AG09309 (cell line): ENCODE measurements around the gene RAPGEF5.

Experiments used
- DNase-seq: peaks from one replicate; pipeline ENCODE4 v3.0.0-alpha.2; 2010; ENCODE audit warnings: low read depth
- H3K4me3 ChIP-seq: 2 replicates; pipeline ENCODE4 v1.5.1; 2011; ENCODE audit warnings: mild to moderate bottlenecking, low read depth, low read length, moderate library complexity; ENCODE audit not compliant: control insufficient read depth
- CTCF ChIP-seq: IDR thresholded peaks from 2 replicates; pipeline ENCODE4 v1.5.1; 2011; ENCODE audit warnings: mild to moderate bottlenecking, low read depth, low read length, inconsistent platforms; ENCODE audit not compliant: insufficient read depth, control insufficient read depth; ENCODE audit errors: missing control alignments

Gene RAPGEF5

DNA sequence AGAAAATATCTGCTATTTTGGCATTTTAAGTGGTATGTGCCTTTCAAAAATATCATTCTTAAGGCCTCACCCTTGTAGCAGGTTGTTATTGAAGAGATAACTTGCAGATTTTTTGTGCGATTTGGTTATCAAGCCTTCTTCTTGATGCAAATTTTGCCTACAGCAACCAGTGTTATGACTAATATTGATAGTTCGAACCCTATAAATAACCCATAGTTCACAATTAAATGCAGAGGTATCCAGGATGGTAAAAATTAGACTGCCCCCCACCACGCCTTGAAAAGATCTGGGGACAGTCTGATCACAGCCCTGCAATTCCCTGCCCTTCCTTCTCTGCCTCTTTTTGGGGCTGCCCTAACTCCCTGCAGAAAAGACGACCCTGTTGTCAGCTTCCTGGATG is 28.4 kb upstream of the RAPGEF5 start:
- no peak for DNase-seq
- TF ChIP-seq CTCF: no peak
- no peak overlapping the region for H3K4me3 ChIP-seq

DNA sequence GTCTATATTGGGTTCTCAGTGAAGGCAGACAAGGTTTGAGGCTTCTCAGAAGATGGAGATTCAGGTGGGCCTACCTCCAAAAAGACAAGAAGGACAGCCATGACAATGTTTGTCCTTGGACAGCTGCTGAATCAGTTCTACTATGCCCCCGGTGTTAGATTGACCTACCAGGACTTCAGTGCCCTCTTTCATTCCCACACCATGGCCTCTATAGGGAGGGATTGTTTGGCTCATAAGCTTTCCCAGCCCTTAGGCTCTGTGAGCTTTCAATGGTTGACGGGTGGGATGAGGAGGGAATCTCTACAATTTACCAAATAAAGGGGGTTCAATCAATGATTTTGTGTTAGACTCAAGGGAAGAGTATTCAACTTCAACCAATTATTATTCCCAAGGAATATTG is 23.4 kb upstream of the RAPGEF5 start:
- H3K4me3 ChIP-seq: no peak overlapping the region
- DNase-seq: no peak
- no peak for TF ChIP-seq CTCF

GRCh38 chr7:22378199-22378980 is 21.4 kb upstream of the RAPGEF5 start:
- DNase-seq: no peak
- no peak for TF ChIP-seq CTCF
- no peak overlapping the region for H3K4me3 ChIP-seq

DNA sequence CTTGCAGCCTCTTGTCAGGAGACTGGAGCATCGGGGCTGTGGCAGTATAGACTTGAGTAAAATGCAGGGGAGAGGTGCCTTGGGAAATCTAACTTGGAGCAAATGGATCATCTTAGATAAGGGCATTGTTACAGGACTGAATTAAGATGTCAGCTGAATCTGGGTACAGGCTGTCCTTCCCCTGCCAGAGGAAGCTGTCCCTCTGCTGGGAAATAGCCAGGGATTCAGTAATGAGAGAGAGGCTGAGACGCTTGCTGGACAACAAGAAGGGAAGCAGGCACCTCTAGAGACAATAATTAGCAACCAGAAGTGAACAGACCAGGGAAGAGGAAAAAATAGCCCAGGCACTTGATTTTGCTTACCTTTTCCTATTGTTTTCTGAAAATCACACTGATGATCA is 20.7 kb upstream of the RAPGEF5 start:
- H3K4me3 ChIP-seq: no peak overlapping the region
- no peak for TF ChIP-seq CTCF
- no peak for DNase-seq

GRCh38 chr7:22375359-22376048 is 18.6 kb upstream of the RAPGEF5 start:
- DNase-seq: no peak
- no peak for TF ChIP-seq CTCF
- no peak overlapping the region for H3K4me3 ChIP-seq

GRCh38 chr7:22373911-22374310 is 17.0 kb upstream of the RAPGEF5 start:
- H3K4me3 ChIP-seq: no peak overlapping the region
- no peak for DNase-seq
- TF ChIP-seq CTCF: no peak
